ENCODE data around the gene RNLS.

The RNLS gene

GRCh38 chr10:88259381-88259780 lies 323.7 kb downstream of the RNLS start:
- DNase-seq (ENCODE audit: low read depth in 2 of 2): no peak

- DNase-seq (ENCODE audit: low read depth in 2 of 2): no peak
Measured at GRCh38 chr10:88256886-88257285, 326.2 kb downstream of the RNLS start.

GRCh38 chr10:88256013-88256680 lies 327.0 kb downstream of the RNLS start:
- DNase-seq (ENCODE audit: low read depth in 2 of 2): no peak

GRCh38 chr10:88254091-88254490 lies 329.0 kb downstream of the RNLS start:
- no peak for DNase-seq (ENCODE audit: low read depth in 2 of 2)

GRCh38 chr10:88253622-88254021 lies 329.5 kb downstream of the RNLS start:
- no peak for DNase-seq (ENCODE audit: low read depth in 2 of 2)

GRCh38 chr10:88253128-88253527 lies 330.0 kb downstream of the RNLS start:
- no peak for DNase-seq (ENCODE audit: low read depth in 2 of 2)

GRCh38 chr10:88249450-88249849 lies 333.7 kb downstream of the RNLS start:
- DNase-seq (ENCODE audit: low read depth in 2 of 2): no peak

GRCh38 chr10:88246675-88247074 lies 336.4 kb downstream of the RNLS start:
- DNase-seq (ENCODE audit: low read depth in 2 of 2): no peak

GRCh38 chr10:88245974-88246511 lies 337.1 kb downstream of the RNLS start:
- no peak for DNase-seq (ENCODE audit: low read depth in 2 of 2)

GRCh38 chr10:88244781-88245625 lies 338.1 kb downstream of the RNLS start:
- DNase-seq (ENCODE audit: low read depth in 2 of 2): no peak

GRCh38 chr10:88243836-88244730 lies 339.0 kb downstream of the RNLS start:
- no peak for DNase-seq (ENCODE audit: low read depth in 2 of 2)

- no peak for DNase-seq (ENCODE audit: low read depth in 2 of 2)
Measured at GRCh38 chr10:88243202-88243744, 339.8 kb downstream of the RNLS start.

GRCh38 chr10:88241501-88241900 lies 341.6 kb downstream of the RNLS start:
- no peak for DNase-seq (ENCODE audit: low read depth in 2 of 2)

GRCh38 chr10:88239212-88239611 lies 343.9 kb downstream of the RNLS start:
- DNase-seq (ENCODE audit: low read depth in 2 of 2): no peak

- no peak for DNase-seq (ENCODE audit: low read depth in 2 of 2)
Measured at GRCh38 chr10:88238615-88238914, 344.6 kb downstream of the RNLS start.

GRCh38 chr10:88237896-88238614 lies 345.1 kb downstream of the RNLS start:
- DNase-seq (ENCODE audit: low read depth in 2 of 2): no peak

GRCh38 chr10:88236121-88236743 lies 346.9 kb downstream of the RNLS start:
- no peak for DNase-seq (ENCODE audit: low read depth in 2 of 2)

GRCh38 chr10:88234297-88234696 lies 348.8 kb downstream of the RNLS start:
- no peak for DNase-seq (ENCODE audit: low read depth in 2 of 2)

- no peak for DNase-seq (ENCODE audit: low read depth in 2 of 2)
Measured at GRCh38 chr10:88233870-88234269, 349.2 kb downstream of the RNLS start.

- DNase-seq (ENCODE audit: low read depth in 2 of 2): no peak
Measured at GRCh38 chr10:88232983-88233543, 350.1 kb downstream of the RNLS start.

Data from stimulated activated CD8-positive, alpha-beta memory T cell treated with anti-CD3 and anti-CD28 coated beads, Interleukin-7, amount 100 ng/mL, for 4 hours (primary cell).